GM19397 (cell line): ENCODE results near the gene ERI3.

Source experiments
- ATAC-seq: cut with Tn5 transposase; IDR thresholded peaks from one replicate; pipeline ENCODE4 v1.9.1; 2021; ENCODE audit warnings: mild to moderate bottlenecking, moderate library complexity; ENCODE audit not compliant: unreplicated experiment

Gene ERI3

DNA sequence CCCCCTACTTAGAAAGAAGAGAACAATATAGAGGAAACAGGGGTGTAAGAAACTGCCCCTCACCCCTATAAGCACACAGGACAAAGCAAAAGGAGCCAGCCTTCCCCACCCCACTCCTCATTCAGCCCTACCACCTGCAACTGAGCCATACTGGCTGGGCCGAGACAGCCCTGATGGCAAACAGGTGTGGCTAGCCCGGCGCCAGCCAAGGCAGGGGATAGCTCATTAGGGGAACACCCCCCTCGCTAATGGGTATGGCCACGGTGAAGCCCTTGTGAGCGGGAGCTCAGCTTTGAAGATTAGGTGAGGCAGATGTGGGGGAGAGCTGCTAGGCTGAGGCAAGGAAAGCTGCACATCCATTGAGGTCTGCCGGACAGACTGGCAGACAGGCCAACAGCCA lies 65.5 kb downstream of the ERI3 start:
- ATAC-seq: no peak

DNA sequence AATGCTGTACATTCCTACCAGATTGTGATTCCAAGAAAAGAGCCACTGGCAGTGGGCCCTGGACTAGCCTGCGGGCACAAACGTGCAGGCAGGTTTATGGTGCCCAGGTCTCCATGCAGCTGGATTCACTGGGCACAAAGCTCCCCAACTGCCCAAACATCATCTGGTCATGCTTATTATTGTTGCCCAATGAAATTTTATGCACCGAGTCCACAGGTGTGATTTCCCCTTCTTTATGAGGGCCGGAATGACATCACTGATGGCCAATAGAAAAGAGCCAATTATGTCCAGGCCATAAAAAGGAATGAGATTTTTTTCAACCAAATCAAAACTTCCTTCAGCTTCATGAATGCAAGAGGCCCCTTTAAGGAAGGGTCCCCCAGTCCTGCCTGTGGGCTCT lies 66.2 kb downstream of the ERI3 start:
- ATAC-seq: no peak

DNA sequence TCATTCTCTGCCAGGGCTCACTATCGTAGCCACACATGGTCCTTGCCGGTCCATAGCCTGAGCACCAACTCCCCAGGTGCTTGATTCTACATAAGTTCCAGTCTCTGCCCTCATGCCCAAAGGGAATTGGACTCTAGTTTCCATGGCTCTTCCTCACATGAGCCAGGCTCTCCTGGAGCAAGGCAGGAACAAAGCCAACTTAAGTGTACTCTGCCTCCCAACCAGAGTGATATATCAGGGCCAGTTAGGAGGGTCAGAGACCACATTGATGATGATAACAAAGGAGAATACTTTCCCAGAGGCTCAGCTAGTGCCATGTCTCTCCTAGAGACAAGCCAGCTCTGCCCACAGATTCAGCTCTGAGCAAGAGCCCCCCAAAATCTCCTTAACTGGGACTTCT lies 70.9 kb downstream of the ERI3 start:
- no peak for ATAC-seq

DNA sequence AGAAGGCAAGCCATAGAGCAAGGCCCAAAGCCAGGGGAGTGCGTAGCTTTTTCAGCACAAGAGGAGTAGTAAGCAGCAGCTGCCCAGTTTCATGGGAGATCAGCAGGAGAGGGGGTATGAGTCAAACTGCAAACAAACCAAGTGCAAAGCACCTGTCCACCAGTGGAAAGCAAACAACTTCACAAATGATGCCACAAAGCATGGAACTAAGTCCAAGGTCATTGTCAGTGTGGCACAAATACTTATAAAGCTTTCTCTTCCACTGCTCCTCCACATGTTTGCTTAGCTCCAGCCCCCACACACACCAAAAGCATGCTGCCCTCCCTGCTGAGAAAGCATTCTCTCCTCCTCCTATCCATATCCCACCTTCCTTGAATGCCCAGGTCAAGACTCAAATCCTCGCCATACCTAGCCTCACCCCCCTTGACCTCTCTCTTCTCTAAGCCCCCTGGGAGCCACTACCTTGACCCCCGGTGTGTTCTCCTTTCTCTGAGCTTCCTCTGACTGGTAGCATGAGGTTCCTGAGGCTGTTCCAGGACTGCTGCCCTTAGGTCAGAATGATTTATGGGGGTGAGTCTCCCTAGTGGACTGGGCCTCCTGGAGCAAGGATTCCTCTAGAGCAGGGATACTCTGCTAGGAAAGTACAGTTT lies 71.4 kb downstream of the ERI3 start:
- ATAC-seq: no peak

DNA sequence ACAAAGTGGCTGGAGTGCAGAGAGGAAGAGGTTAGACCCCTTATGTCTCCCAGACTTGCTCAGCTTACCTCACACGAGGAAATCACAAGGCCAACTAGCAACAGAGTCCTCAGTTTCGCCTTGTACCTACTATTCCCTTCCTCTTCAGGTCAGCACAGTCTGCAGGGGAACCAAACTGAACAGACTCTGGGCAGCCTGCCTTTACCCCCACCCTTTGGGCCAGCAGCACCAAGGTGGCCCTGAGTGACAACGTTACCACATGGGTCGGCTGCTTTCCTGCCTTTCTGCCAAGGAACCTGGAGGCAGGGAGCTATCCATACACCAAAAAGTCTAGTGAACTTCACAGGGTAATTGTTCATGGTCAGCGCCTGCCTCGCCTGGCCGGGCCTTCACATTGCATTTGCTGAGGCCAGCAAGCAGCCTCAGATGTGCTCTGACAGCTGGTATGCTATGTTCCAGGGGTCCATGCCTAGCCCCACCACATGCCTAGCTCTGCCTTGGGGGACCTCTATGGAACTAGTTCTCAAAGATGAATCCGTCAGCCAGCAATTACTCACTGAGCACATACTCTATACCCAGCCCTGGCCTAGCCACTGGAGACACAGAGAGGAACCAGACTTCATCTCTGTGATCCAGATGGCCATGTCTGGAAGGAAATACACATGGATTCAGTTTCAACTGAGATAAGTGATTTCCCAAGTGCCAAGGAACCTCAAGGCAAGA lies 72.2 kb downstream of the ERI3 start:
- ATAC-seq: no peak

DNA sequence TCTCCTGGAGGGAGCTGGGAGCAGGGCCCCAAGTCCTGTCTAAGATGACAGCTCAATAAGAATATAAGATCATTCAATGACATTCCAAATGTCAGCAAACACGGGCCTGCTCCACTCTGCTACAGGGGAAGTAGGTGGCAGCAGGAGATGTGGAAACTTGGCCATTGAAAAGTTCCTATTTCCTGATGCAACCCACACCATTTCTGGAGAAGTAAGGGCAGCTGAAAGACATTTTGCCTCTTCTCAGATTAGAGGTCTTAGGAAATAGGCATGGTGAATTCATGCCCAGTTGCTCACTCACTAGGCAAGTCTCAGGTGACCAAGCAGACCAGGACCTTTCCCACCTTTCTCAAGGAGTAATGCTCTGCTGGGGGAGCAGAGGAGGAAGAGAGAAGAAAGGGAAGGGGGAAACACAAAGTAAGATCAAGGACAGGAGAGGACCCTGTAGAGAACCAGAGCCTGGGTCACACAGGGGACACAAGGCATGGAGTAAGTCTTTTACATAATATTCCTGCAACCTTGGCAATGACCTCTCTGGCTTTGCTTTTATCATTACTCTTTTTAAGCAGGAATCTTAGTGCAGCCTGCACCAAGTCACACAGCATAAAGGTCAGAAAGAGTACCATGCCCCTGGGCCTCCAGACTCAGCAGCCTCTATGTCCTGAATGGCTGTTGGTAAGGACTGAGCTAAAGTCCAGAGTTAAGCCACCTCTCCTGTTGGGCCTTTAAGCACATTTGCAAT lies 72.9 kb downstream of the ERI3 start:
- ATAC-seq: no peak

DNA sequence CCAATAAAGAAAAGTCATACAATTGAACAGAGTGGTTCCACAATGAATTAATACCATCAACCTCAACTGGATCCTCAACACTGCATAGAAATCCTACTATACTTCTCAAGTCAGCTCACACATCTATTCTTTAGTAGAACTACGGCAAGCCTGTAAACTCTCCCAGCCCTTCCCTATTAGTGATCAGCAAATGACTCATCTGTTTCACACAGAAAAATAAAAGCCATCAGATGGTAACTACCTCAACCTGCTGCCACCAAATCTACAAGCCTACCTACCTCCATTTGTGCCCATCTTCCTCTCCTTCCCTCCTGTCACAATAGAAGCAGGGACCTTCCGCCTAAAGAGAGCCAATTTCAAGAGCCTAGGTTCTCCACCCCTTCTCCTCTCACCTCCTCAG lies 78.2 kb downstream of the ERI3 start:
- no peak for ATAC-seq

DNA sequence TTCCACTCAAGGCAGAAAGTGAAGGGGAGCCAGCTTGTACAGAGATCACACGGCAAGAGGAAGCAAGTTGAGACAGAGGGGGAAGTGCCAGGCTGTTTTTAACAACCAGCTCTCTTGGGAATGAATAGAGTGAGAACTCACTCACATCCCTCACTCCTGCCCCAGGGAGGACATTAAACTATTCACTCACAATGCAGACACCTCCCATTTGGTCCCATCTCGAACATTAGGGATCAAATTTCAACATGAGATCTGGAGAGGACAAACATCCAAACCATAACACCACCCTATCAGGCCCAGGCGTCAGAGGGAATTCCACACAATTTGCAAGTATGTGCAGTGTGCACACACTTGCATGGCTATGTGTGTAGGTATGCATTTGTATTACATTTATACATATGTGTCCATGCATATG lies 79.1 kb downstream of the ERI3 start:
- ATAC-seq: no peak

DNA sequence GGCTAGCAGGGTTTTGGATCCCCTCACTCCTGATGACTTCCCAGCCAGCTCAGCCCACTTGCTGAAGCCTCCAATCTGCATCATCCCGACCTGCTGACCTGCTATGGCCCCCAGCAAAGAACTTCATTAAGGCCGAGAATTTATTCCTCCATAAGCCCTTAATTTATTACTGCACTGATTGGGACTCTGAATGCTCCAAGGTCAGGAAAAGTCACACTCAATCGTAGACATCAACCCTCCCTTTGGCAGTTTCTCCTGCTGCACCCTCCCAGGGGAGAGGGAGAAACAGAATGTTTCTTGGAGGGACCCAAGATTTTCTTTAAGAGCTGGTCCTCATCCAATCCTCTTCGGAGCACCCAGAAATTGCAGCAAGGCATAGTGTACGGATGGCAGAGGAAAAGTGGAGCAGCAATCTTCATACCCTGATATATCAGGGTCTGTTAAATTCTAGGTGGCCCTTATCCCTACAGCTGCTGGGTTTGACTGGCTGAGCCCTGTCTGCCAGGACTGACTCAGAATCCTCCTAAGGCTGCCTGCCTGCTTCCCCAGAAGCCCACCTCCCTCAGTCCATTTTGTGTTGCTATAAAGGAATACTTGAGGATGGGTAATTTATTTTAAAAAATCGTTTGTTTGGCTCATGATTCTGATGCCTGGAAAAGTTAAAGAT lies 79.6 kb downstream of the ERI3 start:
- no peak for ATAC-seq

DNA sequence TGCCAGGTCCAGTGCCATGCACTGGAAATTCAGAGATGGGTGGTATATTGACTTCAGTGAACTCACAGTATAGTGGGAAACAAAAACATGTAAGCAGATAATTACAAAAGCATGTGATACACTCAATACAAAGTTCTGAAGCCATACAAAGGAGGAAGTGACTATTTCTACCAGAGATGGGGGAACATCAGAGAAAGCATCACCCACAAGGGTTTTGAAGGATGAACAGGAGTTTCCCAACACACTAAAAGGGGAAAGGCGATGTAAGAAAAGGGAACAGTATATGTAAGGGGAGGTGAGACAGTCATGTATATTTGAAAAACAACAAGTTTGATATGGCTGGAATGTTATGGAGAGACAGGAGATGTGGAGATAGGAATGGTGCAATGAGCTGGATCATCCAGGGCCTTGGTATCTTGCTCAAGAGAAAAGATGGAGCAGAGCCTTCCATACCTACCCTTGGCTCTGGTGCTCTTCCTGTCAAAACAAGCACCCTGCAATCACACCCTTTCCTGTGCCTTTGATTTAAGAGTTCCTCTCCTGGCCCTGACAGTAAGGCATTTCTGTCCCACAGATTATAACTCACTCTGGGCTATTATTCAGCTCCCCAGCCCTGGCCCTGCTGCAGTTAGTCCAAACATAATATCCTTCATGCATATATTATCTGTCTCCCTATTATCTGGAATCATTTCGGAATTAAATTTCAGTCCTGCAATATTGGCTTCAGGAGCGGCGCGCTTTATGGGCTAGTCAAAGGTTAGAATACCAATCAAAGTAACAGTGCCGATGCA lies 81.3 kb downstream of the ERI3 start:
- no peak for ATAC-seq

DNA sequence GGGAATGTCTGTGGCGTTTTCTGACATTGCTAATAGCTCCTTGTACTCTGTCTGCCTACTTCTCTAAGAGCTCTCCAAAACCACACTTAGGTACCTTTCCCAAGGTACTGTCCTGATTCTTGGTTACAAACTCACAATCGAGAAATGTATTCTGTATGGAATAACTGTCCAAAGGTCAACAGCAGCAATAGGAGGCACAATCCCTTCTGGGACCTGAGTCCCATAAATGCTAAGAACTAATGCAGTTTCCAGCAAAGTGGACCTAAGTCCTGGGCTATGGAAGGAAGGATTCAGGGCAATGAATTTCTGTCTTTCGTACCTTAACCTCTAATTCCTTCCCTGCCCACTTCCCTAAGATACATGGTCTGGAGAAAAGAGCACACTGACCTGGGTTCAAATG lies 82.1 kb downstream of the ERI3 start:
- ATAC-seq: no peak

DNA sequence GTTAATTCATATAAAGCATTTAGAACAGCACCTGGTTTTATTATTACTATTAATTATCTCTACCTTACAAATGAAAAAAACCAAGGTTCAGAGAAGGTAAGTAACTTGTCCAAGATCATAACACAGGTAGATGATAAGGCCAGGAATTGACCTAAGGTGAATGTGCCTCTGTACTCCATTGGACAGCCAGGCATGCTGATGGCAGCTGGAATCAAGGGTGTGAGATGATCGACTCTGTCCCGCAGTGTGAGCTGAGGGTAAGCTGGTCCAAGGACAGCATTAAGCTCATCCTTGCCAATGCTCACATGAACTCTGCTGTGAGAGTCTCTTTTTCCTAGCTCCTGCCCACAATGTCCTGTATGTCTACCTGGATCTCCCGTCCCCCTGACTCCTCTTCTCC lies 83.4 kb downstream of the ERI3 start:
- no peak for ATAC-seq

DNA sequence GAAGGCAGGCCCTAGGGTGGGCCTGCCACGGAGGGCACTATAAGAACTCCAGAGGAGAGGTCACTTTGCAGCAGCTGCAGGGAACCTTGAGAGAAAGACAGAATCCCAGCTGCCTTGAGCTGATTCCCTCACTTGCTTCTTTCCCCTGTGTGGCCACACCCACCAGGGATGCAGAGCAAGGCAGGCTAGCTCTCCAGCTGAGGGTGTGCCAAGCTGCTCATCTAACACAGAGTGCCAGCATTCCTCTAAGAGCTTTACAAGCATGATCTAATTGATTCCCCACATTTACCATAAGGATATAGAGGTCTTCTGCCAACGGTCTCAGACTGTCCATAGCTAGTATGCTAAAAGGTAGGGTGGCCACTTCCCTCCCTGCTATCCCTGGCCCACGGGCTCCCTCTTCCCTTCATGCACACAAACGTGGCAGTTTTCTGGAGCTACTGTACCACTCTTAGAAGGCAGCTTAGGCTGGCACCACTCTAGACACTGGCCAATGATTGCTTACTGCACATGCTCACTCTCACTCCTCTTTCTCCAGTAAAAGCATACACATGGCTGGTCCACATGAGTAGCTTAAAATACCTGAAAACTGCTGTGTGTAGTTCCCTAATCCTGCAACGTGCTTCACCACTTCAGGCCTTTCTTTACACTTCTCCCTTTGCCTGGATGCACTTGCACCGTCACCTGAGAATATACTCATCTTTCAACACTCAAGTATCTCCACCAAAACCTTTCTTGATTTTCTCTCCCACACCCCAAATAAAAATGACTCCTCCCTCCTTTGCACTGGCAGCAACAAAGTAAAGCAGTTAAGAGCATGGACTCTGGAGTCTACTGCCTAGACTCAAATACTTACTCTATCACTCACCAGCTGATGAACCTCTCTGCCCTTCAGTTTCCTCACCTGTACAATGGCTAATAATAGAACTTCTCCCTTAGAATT lies 84.1 kb downstream of the ERI3 start:
- no peak for ATAC-seq

DNA sequence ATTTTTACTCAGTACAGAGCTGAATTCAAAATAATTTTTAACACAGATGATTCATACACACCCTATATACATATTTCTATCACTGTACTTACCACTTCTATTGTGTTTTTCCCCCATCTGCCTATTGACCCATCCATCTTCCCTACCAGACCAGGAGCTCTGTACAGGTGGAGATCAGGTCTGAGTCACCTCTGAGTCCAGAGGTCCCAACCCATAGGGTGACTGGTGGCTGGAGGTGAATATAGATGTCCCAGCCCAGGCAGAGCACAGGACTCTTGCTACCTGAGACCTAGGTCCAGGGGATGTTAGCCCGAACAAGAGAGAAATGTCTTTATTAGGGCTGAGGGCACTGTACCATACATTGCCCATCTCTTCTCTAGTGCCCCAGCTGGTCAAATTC lies 87.0 kb downstream of the ERI3 start:
- ATAC-seq: no peak

DNA sequence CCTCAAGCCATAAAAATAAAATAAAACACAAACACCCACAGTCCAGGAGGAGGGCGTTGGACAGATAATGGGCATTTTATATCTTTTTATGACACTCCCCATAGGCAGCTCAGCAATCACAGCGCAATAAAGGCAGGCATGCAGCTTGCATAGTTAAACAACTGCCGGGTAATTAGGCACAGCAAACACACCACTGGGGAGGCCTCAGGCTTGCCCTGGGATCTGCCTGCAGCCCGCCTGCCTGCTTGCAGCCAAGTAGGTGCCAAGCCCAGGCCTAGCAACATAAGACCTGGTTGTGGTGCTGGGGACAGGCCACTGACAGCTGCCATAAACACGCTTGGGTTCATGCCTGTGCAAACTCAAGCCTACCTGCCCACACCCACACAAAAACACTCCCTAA lies 87.6 kb downstream of the ERI3 start:
- ATAC-seq: no peak

DNA sequence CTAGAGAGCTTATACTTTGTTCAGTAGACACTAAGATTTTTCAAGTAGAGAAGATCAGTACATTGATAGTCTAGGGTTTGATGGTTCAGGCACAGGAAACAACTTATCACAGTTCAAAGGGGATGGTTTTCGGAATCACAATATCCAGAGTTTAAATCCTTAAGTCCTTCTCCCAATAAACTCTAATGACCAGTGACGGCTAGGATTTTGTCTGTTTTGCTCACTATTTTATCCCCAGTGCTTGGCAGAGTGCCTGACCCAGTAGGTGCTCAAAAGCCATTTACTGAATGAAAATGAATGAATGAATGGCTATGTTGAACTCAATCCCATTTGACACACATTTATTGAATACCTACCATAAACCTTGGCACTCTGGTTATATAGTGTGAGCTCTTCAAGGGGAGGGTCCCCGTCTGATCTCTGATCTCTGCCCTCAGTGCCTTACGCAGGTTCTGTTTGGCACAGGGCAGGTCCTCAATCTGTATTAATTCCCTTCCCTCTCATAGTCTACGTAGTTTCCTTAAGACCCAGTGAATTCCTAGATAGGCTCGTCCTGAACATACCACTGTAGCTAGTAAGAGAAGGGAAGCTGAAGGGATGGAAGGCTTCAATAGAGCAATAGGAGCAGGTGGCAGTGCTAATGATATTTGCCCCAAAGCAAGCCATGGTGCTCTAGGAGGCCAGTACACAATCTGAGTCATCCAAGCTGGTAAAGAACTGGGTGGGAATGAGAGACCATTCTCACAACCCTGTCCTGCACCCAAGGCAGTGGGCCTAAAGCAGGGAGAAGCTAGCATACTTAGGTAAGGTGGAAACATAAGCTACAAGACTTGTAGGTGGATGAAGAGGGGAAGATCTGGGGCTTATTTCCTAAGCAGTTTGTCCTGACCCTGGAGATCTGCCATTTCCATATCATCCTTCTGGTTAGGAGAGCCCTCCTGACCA lies 88.4 kb downstream of the ERI3 start:
- no peak for ATAC-seq

DNA sequence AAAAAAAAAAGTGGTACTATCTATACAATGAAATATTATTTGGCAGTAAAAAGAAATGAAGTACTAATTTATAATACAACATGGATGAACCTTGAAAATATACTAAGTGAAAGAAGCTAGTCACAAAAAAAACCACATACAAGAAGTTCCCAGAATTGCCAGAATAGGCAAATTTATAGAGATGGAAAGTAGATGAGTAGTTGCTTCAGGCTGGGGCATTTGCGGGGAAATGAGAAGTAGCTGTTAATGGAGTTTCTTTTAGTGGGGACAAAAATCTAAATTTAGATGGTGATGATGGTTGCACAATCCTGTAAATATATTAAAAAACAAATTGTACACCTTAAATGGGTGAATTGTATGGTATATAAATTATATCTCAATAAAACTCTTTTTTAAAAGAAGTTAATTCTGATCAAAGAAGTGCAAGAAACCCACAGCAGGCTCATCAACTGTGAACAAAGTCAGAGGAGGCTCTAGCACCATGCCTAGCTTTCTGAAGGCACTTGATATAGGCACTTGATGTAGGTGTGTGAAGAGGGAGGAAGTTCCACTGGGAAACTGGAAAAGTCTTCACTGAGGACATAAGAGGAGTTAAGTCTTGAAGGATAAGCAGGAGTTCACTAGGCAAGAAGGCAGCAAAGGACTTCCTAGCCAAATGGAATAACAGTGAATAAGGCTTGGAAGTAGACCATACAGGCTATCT lies 89.2 kb downstream of the ERI3 start:
- no peak for ATAC-seq

DNA sequence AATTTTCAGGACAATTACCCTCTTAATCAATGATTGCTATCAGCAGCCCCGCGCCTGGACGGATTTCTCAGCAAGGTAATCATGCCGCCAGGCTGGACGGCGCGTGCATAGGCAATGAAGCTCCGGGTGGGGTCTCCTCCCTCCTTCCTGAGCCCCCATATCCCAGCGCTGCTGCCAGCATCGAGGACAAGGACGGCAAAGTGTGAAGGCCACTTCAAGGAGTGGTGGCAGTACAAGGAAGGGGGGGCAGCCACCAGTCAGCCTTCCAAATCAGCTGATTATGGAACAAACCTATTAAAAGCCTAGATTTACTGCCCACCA lies 90.6 kb downstream of the ERI3 start:
- ATAC-seq: no peak
